WTC11 (cell line): ENCODE measurements around the gene BOD1. TPM values are rescaled to one million over a fixed set of nuclear protein-coding genes. Genes with fewer than 3 reads are reported as not detected.

Experiments used
- ATAC-seq: fragments of 200-7000 bp; cut with Tn5 transposase; 2 replicates; pipeline ENCODE4 v1.10.0; 2021; ENCODE audit warnings: mild to moderate bottlenecking, moderate library complexity
- CTCF ChIA-PET: fragments of 300-600 bp; sonication (Branson Sonifier 250); formaldehyde crosslinking; loops from one replicate; lab custom pipeline; 2021; ENCODE audit warnings: antibody characterized with exemption; lab: Charles Lee
- POLR2A ChIA-PET: fragments of 350-600 bp; sonication (Branson Sonifier 250); formaldehyde crosslinking; loops from one replicate; lab custom pipeline; 2021; ENCODE audit warnings: antibody characterized with exemption; lab: Charles Lee
- DNase-seq: peaks from one replicate; pipeline ENCODE4 v3.0.0; 2021; ENCODE audit warnings: low spot score
- H3K27ac Mint-ChIP-seq: 2 replicates; pipeline ENCODE4 v1.8.0; 2021; ENCODE audit warnings: mixed read lengths
- H3K27me3 Mint-ChIP-seq: 2 replicates; pipeline ENCODE4 v1.8.0; 2021; ENCODE audit warnings: low read depth, mild to moderate bottlenecking, moderate library complexity, mixed read lengths
- H3K36me3 Mint-ChIP-seq: 2 replicates; pipeline ENCODE4 v1.8.0; 2021; ENCODE audit warnings: mixed read lengths
- H3K4me1 Mint-ChIP-seq: 2 replicates; pipeline ENCODE4 v1.8.0; 2022; ENCODE audit warnings: mixed read lengths
- H3K4me3 Mint-ChIP-seq: 2 replicates; pipeline ENCODE4 v1.8.0; 2021; ENCODE audit warnings: mild to moderate bottlenecking, moderate library complexity, mixed read lengths
- H3K9me3 Mint-ChIP-seq: 2 replicates; pipeline ENCODE4 v1.8.0; 2021; ENCODE audit warnings: mixed read lengths
- ATF3 ChIP-seq: sonication (generic); formaldehyde crosslinking; conservative IDR thresholded peaks from 2 replicates; pipeline ENCODE4 v1.8.1; 2022; ENCODE audit warnings: mild to moderate bottlenecking, missing genetic modification reagents
- ATF6 ChIP-seq: sonication (generic); formaldehyde crosslinking; IDR thresholded peaks from 2 replicates; pipeline ENCODE4 v1.8.1; 2023; ENCODE audit warnings: mild to moderate bottlenecking, missing genetic modification reagents
- CREM ChIP-seq: sonication (generic); formaldehyde crosslinking; IDR thresholded peaks from 2 replicates; pipeline ENCODE4 v1.8.1; 2022; ENCODE audit warnings: mild to moderate bottlenecking, missing genetic modification reagents, moderate library complexity
- CTCF ChIP-seq: fragments of 200-600 bp; IDR thresholded peaks from 2 replicates; pipeline ENCODE4 v1.8.0; 2022; ENCODE audit warnings: antibody characterized with exemption
- E2F1 ChIP-seq: sonication (generic); formaldehyde crosslinking; IDR thresholded peaks from 2 replicates; pipeline ENCODE4 v1.8.0; 2022; ENCODE audit warnings: mild to moderate bottlenecking, missing genetic modification reagents
- ELF4 ChIP-seq: sonication (generic); formaldehyde crosslinking; IDR thresholded peaks from 2 replicates; pipeline ENCODE4 v1.8.1; 2022; ENCODE audit warnings: low read depth, mild to moderate bottlenecking, moderate library complexity, missing genetic modification reagents
- ETV6 ChIP-seq: sonication (generic); formaldehyde crosslinking; IDR thresholded peaks from 2 replicates; pipeline ENCODE4 v1.8.1; 2022; ENCODE audit warnings: mild to moderate bottlenecking, missing genetic modification reagents
- GRHL2 ChIP-seq: fragments of 250-450 bp; sonication (Bioruptor Pico); IDR thresholded peaks from 2 replicates; pipeline ENCODE4 v1.8.0; 2022; ENCODE audit warnings: mild to moderate bottlenecking, moderate library complexity; ENCODE audit not compliant: insufficient replicate concordance, severe bottlenecking
- HMGXB4 ChIP-seq: sonication (generic); formaldehyde crosslinking; IDR thresholded peaks from 2 replicates; pipeline ENCODE4 v1.8.1; 2023; ENCODE audit warnings: mild to moderate bottlenecking, moderate library complexity, missing genetic modification reagents
- JUN ChIP-seq: sonication (generic); formaldehyde crosslinking; IDR thresholded peaks from 2 replicates; pipeline ENCODE4 v1.8.0; 2023; ENCODE audit warnings: mild to moderate bottlenecking, missing genetic modification reagents
- NFE2L1 ChIP-seq: sonication (generic); formaldehyde crosslinking; IDR thresholded peaks from 2 replicates; pipeline ENCODE4 v1.8.1; 2023; ENCODE audit warnings: missing genetic modification reagents
- NR1H2 ChIP-seq: sonication (generic); formaldehyde crosslinking; IDR thresholded peaks from 2 replicates; pipeline ENCODE4 v1.9.0; 2021; ENCODE audit warnings: mild to moderate bottlenecking, moderate library complexity, missing genetic modification reagents
- NR2C2 ChIP-seq: sonication (generic); formaldehyde crosslinking; IDR thresholded peaks from 2 replicates; pipeline ENCODE4 v1.8.0; 2022; ENCODE audit warnings: mild to moderate bottlenecking, missing genetic modification reagents
- SMAD3 ChIP-seq: sonication (generic); formaldehyde crosslinking; IDR thresholded peaks from 2 replicates; pipeline ENCODE4 v1.8.0; 2022; ENCODE audit warnings: missing genetic modification reagents, mild to moderate bottlenecking, borderline replicate concordance
- SMAD4 ChIP-seq: sonication (generic); formaldehyde crosslinking; IDR thresholded peaks from 2 replicates; pipeline ENCODE4 v1.8.0; 2022; ENCODE audit warnings: mild to moderate bottlenecking, missing genetic modification reagents
- ZNF532 ChIP-seq: fragments of 250-450 bp; sonication (Bioruptor Pico); IDR thresholded peaks from 2 replicates; pipeline ENCODE4 v1.9.0; 2021; ENCODE audit warnings: mild to moderate bottlenecking, borderline replicate concordance
- total RNA-seq: library from RNA; stranded (reverse); gene quantifications from 3 replicates; pipeline ENCODE4 v1.2.3, GENCODE V29; 2021

The BOD1 gene
- total RNA-seq, 1 experiment from 2014 or later: 120 TPM

GRCh38 chr5:173583346-173583745 lies 33.1 kb downstream of the BOD1 start:
- no peak overlapping the region for H3K27ac Mint-ChIP-seq
- no peak for DNase-seq

More at GRCh38 chr5:173583346-173583745, 33.1 kb downstream of the BOD1 start:
- CTCF ChIA-PET: interaction anchor here (1.2 to 2.6 kb wide), 4 partner anchors 10 to 401 kb away, joined by 3 to 15 read pairs (median 4); partner anchors contain the start of gene BOD1
- peaks cover 56% of the 10 kb centered on the region for H3K9me3 Mint-ChIP-seq
- no peak overlapping the region for H3K4me3 Mint-ChIP-seq
- POLR2A ChIA-PET: no interaction called here
- ATAC-seq: no peak
- H3K27me3 Mint-ChIP-seq: peaks cover 20% of the 10 kb centered on the region
- no peak for TF ChIP-seq ETV6 (CRISPR knock-in tag)
- TF ChIP-seq ATF6 (CRISPR knock-in tag): no peak
- no peak for TF ChIP-seq CREM
- TF ChIP-seq E2F1: no peak
- TF ChIP-seq JUN: no peak
- TF ChIP-seq NR2C2: no peak
- no peak for TF ChIP-seq SMAD3 (CRISPR knock-in tag)
- no peak for TF ChIP-seq NR1H2
- no peak for TF ChIP-seq ATF3
- TF ChIP-seq CTCF: no peak
- TF ChIP-seq ZNF532 (CRISPR knock-in tag): no peak
- no peak for TF ChIP-seq GRHL2
- no peak for TF ChIP-seq ELF4 (CRISPR knock-in tag)
- no peak for TF ChIP-seq NFE2L1 (CRISPR knock-in tag)
- TF ChIP-seq SMAD4 (CRISPR knock-in tag): no peak
- TF ChIP-seq HMGXB4 (CRISPR knock-in tag): no peak
- peaks cover 47% of the 10 kb centered on the region for H3K36me3 Mint-ChIP-seq
- no peaks in the 10 kb centered on the region for H3K4me1 Mint-ChIP-seq
